Measurements from ENCODE around the gene MON2. TPM values are rescaled to one million over a fixed set of nuclear protein-coding genes. Genes with fewer than 3 reads are reported as not detected.

The MON2 gene
- total and polyA plus RNA-seq, 10 of the 15 experiments (the other 5 are each of a cell fraction or from before 2014, with no cell fraction given) = 5.4 to 34.3 (median 23.4) TPM

- no peak for DNase-seq (ENCODE audit: low read depth, low spot score)
- Histone ChIP-seq H3K9me3 (replicated peaks; ENCODE audit: control insufficient read depth, insufficient read depth, low read length) (no peaks in the 10 kb centered on the region; the same call in 2 of the 3 replicates), H3K27ac (ENCODE audit: control insufficient read depth, insufficient read depth) (no peak overlapping the region), H2AFZ (ENCODE audit: control insufficient read depth, low read depth, low read length) (no peak overlapping the region), H3K4me2 (ENCODE audit: control insufficient read depth, insufficient read depth) (no peak overlapping the region), H3K4me3 (no peak overlapping the region), H4K20me1 (ENCODE audit: control insufficient read depth, insufficient read depth) (no peaks in the 10 kb centered on the region), H3K4me1 (ENCODE audit: control insufficient read depth, insufficient read depth, low read length) (no peaks in the 10 kb centered on the region), H3K27me3 (replicated peaks in 1 of 2; ENCODE audit: control insufficient read depth in 2 of 2, insufficient read depth in 2 of 2, low read length in 1 of 2) (no peaks in the 10 kb centered on the region), H3K9ac (ENCODE audit: control insufficient read depth, insufficient read depth, low read length) (no peak overlapping the region), H3K79me2 (ENCODE audit: control insufficient read depth, insufficient read depth, low read length) (no peaks in the 10 kb centered on the region), H3K36me3 (ENCODE audit: control insufficient read depth in 2 of 2, insufficient read depth in 2 of 2, low read length in 1 of 2) (peaks cover 0 to 11% of the 10 kb centered on the region in 2 experiments; a peak in 2 of 4 replicates)
- ChIA-PET POLR2A (no interaction called here), RAD21 (ENCODE audit: unreplicated experiment) (no interaction called here), CTCF (interaction anchor here (0.6 kb wide), 1 partner anchor 1260 kb away, joined by 3 read pairs; no protein-coding TSS in a partner anchor), SMC1A (ENCODE audit: uncharacterized antibody, unreplicated experiment) (interaction anchor here (0.9 to 1.3 kb wide), 2 partner anchors 50 to 91 kb away, joined by 3 to 4 read pairs; no protein-coding TSS in a partner anchor)
- FAIRE-seq = no peak
- no peak for ATAC-seq
- intact Hi-C loops (cut with micrococcal nuclease; ENCODE audit: unreplicated experiment) (no loop called here), in situ Hi-C loops (cut with MboI) (no loop called here)
- BruUV-seq (replicated peaks) = no TSS peak
- WGBS (ENCODE audit: insufficient coverage, insufficient replicate concordance, low lambda C conversion rate, missing lambda C conversion rate) = 95% methylated on average over 2 of the region's 2 CpGs
- TF ChIP-seq TCF12 (IDR thresholded peaks at IDR 0.05; ENCODE audit: low read depth, low read length) (no peak), NR2C2 (IDR thresholded peaks at IDR 0.05; ENCODE audit: borderline replicate concordance, control insufficient read depth, insufficient read length, low read depth) (no peak)
These were observed 51.3 kb downstream of the MON2 start for GRCh38 chr12:62517887-62518286.

GRCh38 chr12:62519043-62519442 is 52.4 kb downstream of the MON2 start:
- Histone ChIP-seq H3K79me2 (ENCODE audit: control insufficient read depth, insufficient read depth, low read length) (no peaks in the 10 kb centered on the region), H3K4me1 (ENCODE audit: control insufficient read depth, insufficient read depth, low read length) (no peaks in the 10 kb centered on the region), H4K20me1 (ENCODE audit: control insufficient read depth, insufficient read depth) (no peaks in the 10 kb centered on the region), H2AFZ (ENCODE audit: control insufficient read depth, low read depth, low read length) (no peak overlapping the region), H3K4me3 (no peak overlapping the region), H3K36me3 (ENCODE audit: control insufficient read depth in 2 of 2, insufficient read depth in 2 of 2, low read length in 1 of 2) (peaks cover 0 to 11% of the 10 kb centered on the region in 2 experiments; a peak in 2 of 4 replicates), H3K9me3 (replicated peaks; ENCODE audit: control insufficient read depth, insufficient read depth, low read length) (no peaks in the 10 kb centered on the region), H3K9ac (ENCODE audit: control insufficient read depth, insufficient read depth, low read length) (no peak overlapping the region), H3K27me3 (replicated peaks in 1 of 2; ENCODE audit: control insufficient read depth in 2 of 2, insufficient read depth in 2 of 2, low read length in 1 of 2) (no peaks in the 10 kb centered on the region), H3K27ac (ENCODE audit: control insufficient read depth, insufficient read depth) (no peak overlapping the region), H3K4me2 (ENCODE audit: control insufficient read depth, insufficient read depth) (no peak overlapping the region)
- CTCF ChIA-PET = interaction anchor here (1.4 kb wide), 1 partner anchor 9 kb away, joined by 3 read pairs; no protein-coding TSS in a partner anchor
- WGBS (ENCODE audit: insufficient coverage, insufficient replicate concordance, low lambda C conversion rate, missing lambda C conversion rate) = 98% methylated on average over 5 of the region's 5 CpGs
- DNase-seq (ENCODE audit: low read depth, low spot score) (no peak), ATAC-seq (no peak), FAIRE-seq (no peak)
- no TSS peak for BruUV-seq (replicated peaks)
- in situ Hi-C loops (cut with MboI) (no loop called here), intact Hi-C loops (cut with micrococcal nuclease; ENCODE audit: unreplicated experiment) (no loop called here)
- SMC1A ChIA-PET (ENCODE audit: uncharacterized antibody, unreplicated experiment) = interaction anchor here (0.9 to 1.0 kb wide), 2 partner anchors 31 to 39 kb away, joined by 3 read pairs; no protein-coding TSS in a partner anchor
- POLR2A ChIA-PET = no interaction called here
- TF ChIP-seq, protein P1, sequence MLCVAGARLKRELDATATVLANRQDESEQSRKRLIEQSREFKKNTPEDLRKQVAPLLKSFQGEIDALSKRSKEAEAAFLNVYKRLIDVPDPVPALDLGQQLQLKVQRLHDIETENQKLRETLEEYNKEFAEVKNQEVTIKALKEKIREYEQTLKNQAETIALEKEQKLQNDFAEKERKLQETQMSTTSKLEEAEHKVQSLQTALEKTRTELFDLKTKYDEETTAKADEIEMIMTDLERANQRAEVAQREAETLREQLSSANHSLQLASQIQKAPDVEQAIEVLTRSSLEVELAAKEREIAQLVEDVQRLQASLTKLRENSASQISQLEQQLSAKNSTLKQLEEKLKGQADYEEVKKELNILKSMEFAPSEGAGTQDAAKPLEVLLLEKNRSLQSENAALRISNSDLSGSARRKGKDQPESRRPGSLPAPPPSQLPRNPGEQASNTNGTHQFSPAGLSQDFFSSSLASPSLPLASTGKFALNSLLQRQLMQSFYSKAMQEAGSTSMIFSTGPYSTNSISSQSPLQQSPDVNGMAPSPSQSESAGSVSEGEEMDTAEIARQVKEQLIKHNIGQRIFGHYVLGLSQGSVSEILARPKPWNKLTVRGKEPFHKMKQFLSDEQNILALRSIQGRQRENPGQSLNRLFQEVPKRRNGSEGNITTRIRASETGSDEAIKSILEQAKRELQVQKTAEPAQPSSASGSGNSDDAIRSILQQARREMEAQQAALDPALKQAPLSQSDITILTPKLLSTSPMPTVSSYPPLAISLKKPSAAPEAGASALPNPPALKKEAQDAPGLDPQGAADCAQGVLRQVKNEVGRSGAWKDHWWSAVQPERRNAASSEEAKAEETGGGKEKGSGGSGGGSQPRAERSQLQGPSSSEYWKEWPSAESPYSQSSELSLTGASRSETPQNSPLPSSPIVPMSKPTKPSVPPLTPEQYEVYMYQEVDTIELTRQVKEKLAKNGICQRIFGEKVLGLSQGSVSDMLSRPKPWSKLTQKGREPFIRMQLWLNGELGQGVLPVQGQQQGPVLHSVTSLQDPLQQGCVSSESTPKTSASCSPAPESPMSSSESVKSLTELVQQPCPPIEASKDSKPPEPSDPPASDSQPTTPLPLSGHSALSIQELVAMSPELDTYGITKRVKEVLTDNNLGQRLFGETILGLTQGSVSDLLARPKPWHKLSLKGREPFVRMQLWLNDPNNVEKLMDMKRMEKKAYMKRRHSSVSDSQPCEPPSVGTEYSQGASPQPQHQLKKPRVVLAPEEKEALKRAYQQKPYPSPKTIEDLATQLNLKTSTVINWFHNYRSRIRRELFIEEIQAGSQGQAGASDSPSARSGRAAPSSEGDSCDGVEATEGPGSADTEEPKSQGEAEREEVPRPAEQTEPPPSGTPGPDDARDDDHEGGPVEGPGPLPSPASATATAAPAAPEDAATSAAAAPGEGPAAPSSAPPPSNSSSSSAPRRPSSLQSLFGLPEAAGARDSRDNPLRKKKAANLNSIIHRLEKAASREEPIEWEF (IDR thresholded peaks at IDR 0.05; ENCODE audit: insufficient replicate concordance, low read depth, low read length) = no peak
- TF ChIP-seq PML (IDR thresholded peaks at IDR 0.05; ENCODE audit: low read length) (no peak), EED (IDR thresholded peaks at IDR 0.05; ENCODE audit: low read depth) (no peak), SRF (IDR thresholded peaks at IDR 0.05; ENCODE audit: low read depth in 2 of 2, low read length in 2 of 2) (no peak)
- RAD21 ChIA-PET (ENCODE audit: unreplicated experiment) = no interaction called here
